ENCODE measurements around the gene ZKSCAN3.

- no peak for TF ChIP-seq EZH2 (IDR thresholded peaks at IDR 0.05; ENCODE audit: insufficient read depth, poor library complexity, severe bottlenecking)
- no peak for TF ChIP-seq EZH2phosphoT487 (IDR thresholded peaks at IDR 0.05; ENCODE audit: insufficient read depth, low read depth)
Observed at GRCh38 chr6:28337121-28337520, 12.6 kb upstream of the ZKSCAN3 start.
